Measurements from ENCODE around the gene SEMA5B.

Gene SEMA5B

GRCh38 chr3:122993124-122993978, 34.2 kb downstream of the SEMA5B start:
- Histone ChIP-seq H3K27ac (replicated peaks) (no peak overlapping the region), H3K27me3 (ENCODE audit: insufficient read depth, poor library complexity, severe bottlenecking) (peaks cover 11% of the 10 kb centered on the region), H3K4me3 (replicated peaks; ENCODE audit: insufficient read depth, low read length) (no peak overlapping the region)
- no peak for TF ChIP-seq GABPA (IDR thresholded peaks at IDR 0.05; ENCODE audit: low read depth)
- TF ChIP-seq POLR2AphosphoS5 (IDR thresholded peaks at IDR 0.05; ENCODE audit: low read depth): no peak
- TF ChIP-seq SPI1 (IDR thresholded peaks at IDR 0.05; ENCODE audit: borderline replicate concordance, low read depth): no peak
- no peak for TF ChIP-seq REST (IDR thresholded peaks at IDR 0.05; ENCODE audit: insufficient replicate concordance, low read depth)
- no peak for TF ChIP-seq CTCF (IDR thresholded peaks at IDR 0.05; ENCODE audit: insufficient read depth, low read length)
- DNase-seq (ENCODE audit: low read depth in 1 of 2, low spot score in 1 of 2): no peak

- no peak overlapping the region for H3K27ac ChIP-seq (replicated peaks)
- TF ChIP-seq CTCF (IDR thresholded peaks at IDR 0.05; ENCODE audit: insufficient read depth, low read length) (no peak), SPI1 (IDR thresholded peaks at IDR 0.05; ENCODE audit: borderline replicate concordance, low read depth) (no peak)
- H3K4me3 ChIP-seq (replicated peaks; ENCODE audit: insufficient read depth, low read length): no peak overlapping the region
- DNase-seq (ENCODE audit: low read depth in 1 of 2, low spot score in 1 of 2): no peak
- peaks cover 17% of the 10 kb centered on the region for H3K27me3 ChIP-seq (ENCODE audit: insufficient read depth, poor library complexity, severe bottlenecking)
These were observed 34.9 kb downstream of the SEMA5B start for GRCh38 chr3:122992676-122993075.

GRCh38 chr3:122992133-122992532, 35.4 kb downstream of the SEMA5B start:
- Histone ChIP-seq H3K27me3 (ENCODE audit: insufficient read depth, poor library complexity, severe bottlenecking) (peaks cover 20% of the 10 kb centered on the region), H3K27ac (replicated peaks) (no peak overlapping the region), H3K4me3 (replicated peaks; ENCODE audit: insufficient read depth, low read length) (no peak overlapping the region)
- TF ChIP-seq REST (IDR thresholded peaks at IDR 0.05; ENCODE audit: insufficient replicate concordance, low read depth) (no peak), POLR2AphosphoS5 (IDR thresholded peaks at IDR 0.05; ENCODE audit: low read depth) (no peak)
- no peak for DNase-seq (ENCODE audit: low read depth in 1 of 2, low spot score in 1 of 2)

- DNase-seq (ENCODE audit: low read depth in 1 of 2, low spot score in 1 of 2): no peak
- H3K27ac ChIP-seq (replicated peaks): no peak overlapping the region
- TF ChIP-seq GABPA (IDR thresholded peaks at IDR 0.05; ENCODE audit: low read depth): no peak
- no peak for TF ChIP-seq REST (IDR thresholded peaks at IDR 0.05; ENCODE audit: insufficient replicate concordance, low read depth)
- TF ChIP-seq SPI1 (IDR thresholded peaks at IDR 0.05; ENCODE audit: borderline replicate concordance, low read depth): no peak
- TF ChIP-seq POLR2AphosphoS5 (IDR thresholded peaks at IDR 0.05; ENCODE audit: low read depth): no peak
- no peak for TF ChIP-seq CTCF (IDR thresholded peaks at IDR 0.05; ENCODE audit: insufficient read depth, low read length)
- H3K27me3 ChIP-seq (ENCODE audit: insufficient read depth, poor library complexity, severe bottlenecking): peaks cover 24% of the 10 kb centered on the region
- H3K4me3 ChIP-seq (replicated peaks; ENCODE audit: insufficient read depth, low read length): no peak overlapping the region
These were observed 36.2 kb downstream of the SEMA5B start for GRCh38 chr3:122991236-122991985.

All from HL-60 (cell line).